ENCODE measurements around the gene FHIT. TPM values are rescaled to one million over a fixed set of nuclear protein-coding genes. Genes with fewer than 3 reads are reported as not detected.

Gene FHIT
- total and polyA plus RNA-seq, 4 donors: 2.6 to 21.3 (median 8.7) TPM

DNA sequence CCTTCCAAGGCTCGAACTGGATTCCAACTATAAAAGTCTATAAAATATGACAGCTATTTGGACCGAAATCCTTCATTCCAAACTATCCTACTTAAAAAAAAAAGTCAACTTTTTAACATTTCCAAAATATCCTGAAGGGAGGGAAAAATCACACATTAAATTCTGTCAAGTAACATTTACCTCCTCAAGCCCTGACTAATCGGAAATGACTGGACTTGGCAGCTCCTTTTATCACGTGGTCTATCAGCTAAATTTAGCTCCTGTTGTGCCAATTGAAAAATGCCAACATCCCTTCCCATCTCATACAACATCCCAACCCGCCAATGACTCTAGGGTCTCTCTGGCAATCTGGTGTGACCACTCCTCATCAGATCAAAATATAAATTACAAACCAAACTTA, 297.9 kb downstream of the FHIT start:
- 73 to 79% methylated on average over 5 of the region's 5 CpGs for WGBS, 2 donors
- ATAC-seq (ENCODE audit: insufficient read depth, low FRiP score): no peak
- TF ChIP-seq, protein P1, sequence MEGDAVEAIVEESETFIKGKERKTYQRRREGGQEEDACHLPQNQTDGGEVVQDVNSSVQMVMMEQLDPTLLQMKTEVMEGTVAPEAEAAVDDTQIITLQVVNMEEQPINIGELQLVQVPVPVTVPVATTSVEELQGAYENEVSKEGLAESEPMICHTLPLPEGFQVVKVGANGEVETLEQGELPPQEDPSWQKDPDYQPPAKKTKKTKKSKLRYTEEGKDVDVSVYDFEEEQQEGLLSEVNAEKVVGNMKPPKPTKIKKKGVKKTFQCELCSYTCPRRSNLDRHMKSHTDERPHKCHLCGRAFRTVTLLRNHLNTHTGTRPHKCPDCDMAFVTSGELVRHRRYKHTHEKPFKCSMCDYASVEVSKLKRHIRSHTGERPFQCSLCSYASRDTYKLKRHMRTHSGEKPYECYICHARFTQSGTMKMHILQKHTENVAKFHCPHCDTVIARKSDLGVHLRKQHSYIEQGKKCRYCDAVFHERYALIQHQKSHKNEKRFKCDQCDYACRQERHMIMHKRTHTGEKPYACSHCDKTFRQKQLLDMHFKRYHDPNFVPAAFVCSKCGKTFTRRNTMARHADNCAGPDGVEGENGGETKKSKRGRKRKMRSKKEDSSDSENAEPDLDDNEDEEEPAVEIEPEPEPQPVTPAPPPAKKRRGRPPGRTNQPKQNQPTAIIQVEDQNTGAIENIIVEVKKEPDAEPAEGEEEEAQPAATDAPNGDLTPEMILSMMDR (IDR thresholded peaks at IDR 0.05; ENCODE audit: control extremely low read depth, extremely low read depth): no peak
- Histone ChIP-seq H3K27ac (ENCODE audit: low read depth in 1 of 2, low read length in 1 of 2) (no peak overlapping the region), H3K27me3 (ENCODE audit: control insufficient read depth in 3 of 3, insufficient read depth in 3 of 3, low read length in 2 of 3) (no peaks in the 10 kb centered on the region), H3K9ac (ENCODE audit: insufficient read depth in 1 of 2, low read length in 2 of 2) (no peak overlapping the region), H3K4me1 (ENCODE audit: control insufficient read depth in 5 of 5, insufficient read depth in 5 of 5, low read length in 5 of 5) (no peaks in the 10 kb centered on the region), H3K9me3 (ENCODE audit: control insufficient read depth in 4 of 4, insufficient read depth in 3 of 4, low read length in 3 of 4) (peaks cover 0 to 2% (median 0%) of the 10 kb centered on the region in 4 donors), H3K4me3 (no peak overlapping the region), H3K36me3 (ENCODE audit: control insufficient read depth in 4 of 4, insufficient read depth in 4 of 4, low read length in 4 of 4) (no peaks in the 10 kb centered on the region)
- DNase-seq: no peak

DNA sequence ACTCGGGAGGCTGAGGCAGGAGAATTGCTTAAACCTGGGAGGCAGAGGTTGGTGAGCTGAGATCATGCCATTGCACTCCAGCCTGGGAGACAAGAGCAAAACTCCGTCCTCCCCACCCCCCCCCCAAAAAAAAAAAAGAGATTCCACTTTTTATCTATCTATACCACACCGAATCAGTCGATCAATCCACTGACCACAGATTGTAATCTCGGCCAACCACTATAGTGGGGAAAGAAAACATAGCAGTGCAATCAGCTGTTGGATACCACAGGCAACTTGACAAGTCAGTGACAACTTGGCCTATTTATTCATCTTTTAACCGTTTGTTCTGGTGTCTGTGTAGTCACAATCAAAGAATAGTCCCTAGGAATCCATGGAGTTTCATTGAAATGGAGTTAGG, 299.2 kb downstream of the FHIT start:
- WGBS, 2 donors: 65 to 72% methylated on average over 6 of the region's 6 CpGs
- ATAC-seq (ENCODE audit: insufficient read depth, low FRiP score): no peak
- no peaks in the 10 kb centered on the region for H3K27me3 ChIP-seq (ENCODE audit: control insufficient read depth in 3 of 3, insufficient read depth in 3 of 3, low read length in 2 of 3)

DNA sequence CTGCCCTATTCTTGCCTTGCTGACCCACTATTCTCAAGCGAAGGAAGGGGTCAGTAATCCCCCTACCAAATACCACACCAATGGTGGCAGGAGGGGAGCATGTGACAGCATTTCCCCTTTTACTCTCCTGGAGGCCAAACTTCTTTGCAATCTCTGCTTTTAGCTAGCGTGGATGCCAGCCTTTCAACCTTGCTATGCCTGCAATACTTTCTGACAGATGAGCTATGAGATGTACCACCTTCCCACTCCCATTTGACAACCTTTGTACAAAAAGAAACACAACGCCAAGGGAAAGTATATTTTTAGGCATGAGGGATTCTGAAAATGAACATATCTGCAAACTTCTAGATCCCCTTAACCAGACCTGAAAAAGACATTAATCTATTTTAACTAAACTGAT, 302.1 kb downstream of the FHIT start:
- DNase-seq: no peak
- no peak for ATAC-seq (ENCODE audit: insufficient read depth, low FRiP score)
- H3K4me3 ChIP-seq: no peak overlapping the region
- no peak overlapping the region for H3K27ac ChIP-seq (ENCODE audit: low read depth in 1 of 2, low read length in 1 of 2)
- H3K36me3 ChIP-seq (ENCODE audit: control insufficient read depth in 4 of 4, insufficient read depth in 4 of 4, low read length in 4 of 4): no peaks in the 10 kb centered on the region
- no peaks in the 10 kb centered on the region for H3K27me3 ChIP-seq (ENCODE audit: control insufficient read depth in 3 of 3, insufficient read depth in 3 of 3, low read length in 2 of 3)
- H3K4me1 ChIP-seq (ENCODE audit: control insufficient read depth in 5 of 5, insufficient read depth in 5 of 5, low read length in 5 of 5): no peaks in the 10 kb centered on the region
- TF ChIP-seq, protein P1 (IDR thresholded peaks at IDR 0.05; ENCODE audit: control extremely low read depth, extremely low read depth): no peak
- 71 to 72% methylated on average over 3 of the region's 3 CpGs for WGBS, 2 donors
- H3K9me3 ChIP-seq (ENCODE audit: control insufficient read depth in 4 of 4, insufficient read depth in 3 of 4, low read length in 3 of 4): no peaks in the 10 kb centered on the region
- H3K9ac ChIP-seq (ENCODE audit: insufficient read depth in 1 of 2, low read length in 2 of 2): no peak overlapping the region

More for the DNA sequence above, 299.2 kb downstream of the FHIT start:
- no peak for DNase-seq
- Histone ChIP-seq H3K4me3 (no peak overlapping the region), H3K9ac (ENCODE audit: insufficient read depth in 1 of 2, low read length in 2 of 2) (no peak overlapping the region), H3K9me3 (ENCODE audit: control insufficient read depth in 4 of 4, insufficient read depth in 3 of 4, low read length in 3 of 4) (peaks cover 0 to 2% (median 0%) of the 10 kb centered on the region in 4 donors), H3K27ac (ENCODE audit: low read depth in 1 of 2, low read length in 1 of 2) (no peak overlapping the region), H3K36me3 (ENCODE audit: control insufficient read depth in 4 of 4, insufficient read depth in 4 of 4, low read length in 4 of 4) (no peaks in the 10 kb centered on the region), H3K4me1 (ENCODE audit: control insufficient read depth in 5 of 5, insufficient read depth in 5 of 5, low read length in 5 of 5) (no peaks in the 10 kb centered on the region)
- TF ChIP-seq, protein P1 (IDR thresholded peaks at IDR 0.05; ENCODE audit: control extremely low read depth, extremely low read depth): no peak

DNA sequence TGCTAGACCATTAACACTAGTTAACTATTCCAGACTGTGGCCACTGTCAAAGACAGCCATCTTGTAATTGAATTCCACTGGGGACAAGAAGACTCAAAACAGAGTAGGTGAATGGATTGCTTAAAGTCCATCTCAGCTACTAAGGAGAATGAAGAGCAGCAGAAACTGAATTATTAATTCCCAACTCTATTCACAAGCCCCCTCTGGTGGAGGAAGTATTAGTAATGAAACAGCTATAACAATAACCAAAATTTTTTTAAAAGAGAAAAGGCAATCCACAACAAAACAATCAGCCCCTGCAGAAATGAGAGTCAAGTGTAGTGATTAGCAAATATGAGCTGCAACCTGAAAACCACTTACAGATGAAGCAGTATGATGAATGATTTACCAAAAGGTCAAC, 302.8 kb downstream of the FHIT start:
- ATAC-seq (ENCODE audit: insufficient read depth, low FRiP score) (no peak), DNase-seq (peak in 2 of 3 donors; percentile 27 to 45)
- Histone ChIP-seq H3K27me3 (ENCODE audit: control insufficient read depth in 3 of 3, insufficient read depth in 3 of 3, low read length in 2 of 3) (no peaks in the 10 kb centered on the region), H3K4me1 (ENCODE audit: control insufficient read depth in 5 of 5, insufficient read depth in 5 of 5, low read length in 5 of 5) (no peaks in the 10 kb centered on the region), H3K27ac (ENCODE audit: low read depth in 1 of 2, low read length in 1 of 2) (no peak overlapping the region), H3K36me3 (ENCODE audit: control insufficient read depth in 4 of 4, insufficient read depth in 4 of 4, low read length in 4 of 4) (no peaks in the 10 kb centered on the region), H3K9me3 (ENCODE audit: control insufficient read depth in 4 of 4, insufficient read depth in 3 of 4, low read length in 3 of 4) (no peaks in the 10 kb centered on the region), H3K9ac (ENCODE audit: insufficient read depth in 1 of 2, low read length in 2 of 2) (no peak overlapping the region), H3K4me3 (no peak overlapping the region)
- TF ChIP-seq, protein P1 (IDR thresholded peaks at IDR 0.05; ENCODE audit: control extremely low read depth, extremely low read depth): no peak

All from lung (tissue), 12 donors.